Effector memory CD8-positive, alpha-beta T cell (primary cell): Measurements from ENCODE around the gene EVC.

Source experiments
- ATAC-seq: fragments of 150-1000 bp; cut with Tn5 transposase; replicated peaks from 2 replicates; pipeline ENCODE4 v1.10.0; 2021; ENCODE audit warnings: mild to moderate bottlenecking, moderate library complexity
- DNase-seq, 3 experiments: peaks; one replicate each; pipeline ENCODE4 v3.0.0; 2021
- H3K27ac Mint-ChIP-seq, 2 donors: one replicate each; pipeline ENCODE4 v1.8.0; 2022; ENCODE audit warnings: mild to moderate bottlenecking in 2 of 2, mixed read lengths in 2 of 2, moderate library complexity in 2 of 2
- H3K27me3 Mint-ChIP-seq, 2 donors: one replicate each; pipeline ENCODE4 v1.8.0; 2022; ENCODE audit warnings: mixed read lengths in 2 of 2
- H3K36me3 Mint-ChIP-seq: one replicate; pipeline ENCODE4 v1.8.0; 2022; ENCODE audit warnings: mild to moderate bottlenecking, moderate library complexity, mixed read lengths; ENCODE audit not compliant: insufficient read depth
- H3K4me1 Mint-ChIP-seq, 2 donors: one replicate each; pipeline ENCODE4 v1.8.0; 2022; ENCODE audit warnings: low read depth in 2 of 2, mixed read lengths in 2 of 2
- H3K4me3 Mint-ChIP-seq, 2 donors: one replicate each; pipeline ENCODE4 v1.8.0; 2022; ENCODE audit warnings: mild to moderate bottlenecking in 2 of 2, mixed read lengths in 2 of 2, moderate library complexity in 2 of 2
- H3K9me3 Mint-ChIP-seq, 2 donors: one replicate each; pipeline ENCODE4 v1.8.0; 2022; ENCODE audit warnings: mixed read lengths in 2 of 2
- total RNA-seq, 9 experiments: gene quantifications; one replicate each; lab custom pipeline; 2026; lab: John Stamatoyannopoulos, UW

The EVC gene
- 3.0 to 40.2 (median 13.9) reads per million in 9 experiments for total RNA-seq

- H3K27me3 Mint-ChIP-seq, result peaks cover 41 to 57% of the 10 kb centered on the region in 2 donors
- ATAC-seq (peak; percentile 64), DNase-seq (peak in 1 of 3 experiments; percentile 6)
- H3K4me1 Mint-ChIP-seq, result peaks cover 15% of the 10 kb centered on the region in 2 donors
- peak within 1 kb of the TSS; percentile 84 to 86 for H3K4me3 Mint-ChIP-seq
- peaks cover 3% of the 10 kb centered on the region for H3K36me3 Mint-ChIP-seq
- no peaks in the 10 kb centered on the region for H3K9me3 Mint-ChIP-seq
- H3K27ac Mint-ChIP-seq, result peak within 1 kb of the TSS in 1 of 2 donors; percentile 23
Observed at GRCh38 chr4:5710961-5711478, at the start of gene EVC. Gene EVC (plus strand): TSS chr4:5711201. CDS start chr4:5711381, 180 bp downstream.

GRCh38 chr4:5661237-5661636 is 49.8 kb upstream of the EVC start:
- H3K27ac Mint-ChIP-seq, result no peak overlapping the region
- H3K36me3 Mint-ChIP-seq, result peaks cover 2% of the 10 kb centered on the region
- H3K9me3 Mint-ChIP-seq, result no peaks in the 10 kb centered on the region
- H3K27me3 Mint-ChIP-seq, result no peaks in the 10 kb centered on the region
- ATAC-seq, result no peak
- H3K4me3 Mint-ChIP-seq, result no peak overlapping the region
- H3K4me1 Mint-ChIP-seq, result no peaks in the 10 kb centered on the region
- no peak for DNase-seq

GRCh38 chr4:5662555-5662954 is 48.4 kb upstream of the EVC start:
- Mint-ChIP-seq H3K4me3 (no peak overlapping the region), H3K27ac (no peak overlapping the region), H3K36me3 (peaks cover 2% of the 10 kb centered on the region), H3K27me3 (no peaks in the 10 kb centered on the region), H3K4me1 (no peaks in the 10 kb centered on the region), H3K9me3 (peaks cover 0 to 2% of the 10 kb centered on the region in 2 donors)
- ATAC-seq (no peak), DNase-seq (no peak)

- H3K4me1 Mint-ChIP-seq, result no peaks in the 10 kb centered on the region
- no peak for DNase-seq
- no peak overlapping the region for H3K27ac Mint-ChIP-seq
- no peak overlapping the region for H3K4me3 Mint-ChIP-seq
- ATAC-seq, result no peak
- no peaks in the 10 kb centered on the region for H3K27me3 Mint-ChIP-seq
- peaks cover 0 to 2% of the 10 kb centered on the region in 2 donors for H3K9me3 Mint-ChIP-seq
- H3K36me3 Mint-ChIP-seq, result peaks cover 2% of the 10 kb centered on the region
Observed at GRCh38 chr4:5664778-5665177, 46.2 kb upstream of the EVC start.

- no peak for ATAC-seq
- Mint-ChIP-seq H3K27me3 (no peaks in the 10 kb centered on the region), H3K4me1 (no peaks in the 10 kb centered on the region), H3K9me3 (peaks cover 0 to 2% of the 10 kb centered on the region in 2 donors), H3K4me3 (no peak overlapping the region), H3K36me3 (no peaks in the 10 kb centered on the region), H3K27ac (no peak overlapping the region)
- no peak for DNase-seq
Observed at GRCh38 chr4:5666741-5667140, 44.3 kb upstream of the EVC start.

- no peaks in the 10 kb centered on the region for H3K27me3 Mint-ChIP-seq
- DNase-seq (no peak), ATAC-seq (no peak)
- H3K27ac Mint-ChIP-seq, result no peak overlapping the region
- no peaks in the 10 kb centered on the region for H3K9me3 Mint-ChIP-seq
- H3K4me1 Mint-ChIP-seq, result no peaks in the 10 kb centered on the region
- no peak overlapping the region for H3K4me3 Mint-ChIP-seq
- no peaks in the 10 kb centered on the region for H3K36me3 Mint-ChIP-seq
Observed at GRCh38 chr4:5676763-5677162, 34.2 kb upstream of the EVC start.

GRCh38 chr4:5678977-5679376 is 32.0 kb upstream of the EVC start:
- DNase-seq (no peak), ATAC-seq (no peak)
- no peaks in the 10 kb centered on the region for H3K27me3 Mint-ChIP-seq
- no peaks in the 10 kb centered on the region for H3K9me3 Mint-ChIP-seq
- H3K36me3 Mint-ChIP-seq, result no peaks in the 10 kb centered on the region
- H3K4me1 Mint-ChIP-seq, result no peaks in the 10 kb centered on the region
- no peak overlapping the region for H3K4me3 Mint-ChIP-seq
- H3K27ac Mint-ChIP-seq, result no peak overlapping the region

- Mint-ChIP-seq H3K27ac (no peak overlapping the region), H3K27me3 (no peaks in the 10 kb centered on the region)
- ATAC-seq, result no peak
Observed at GRCh38 chr4:5683566-5683965, 27.4 kb upstream of the EVC start.

GRCh38 chr4:5685296-5685695 is 25.7 kb upstream of the EVC start:
- no peaks in the 10 kb centered on the region for H3K4me1 Mint-ChIP-seq
- no peak overlapping the region for H3K4me3 Mint-ChIP-seq
- ATAC-seq (no peak), DNase-seq (no peak)
- no peak overlapping the region for H3K27ac Mint-ChIP-seq
- no peaks in the 10 kb centered on the region for H3K27me3 Mint-ChIP-seq
- peaks cover 7% of the 10 kb centered on the region for H3K36me3 Mint-ChIP-seq
- no peaks in the 10 kb centered on the region for H3K9me3 Mint-ChIP-seq

More at GRCh38 chr4:5683566-5683965, 27.4 kb upstream of the EVC start:
- no peaks in the 10 kb centered on the region for H3K9me3 Mint-ChIP-seq
- H3K4me3 Mint-ChIP-seq, result no peak overlapping the region
- DNase-seq, result no peak
- no peaks in the 10 kb centered on the region for H3K4me1 Mint-ChIP-seq
- peaks cover 7% of the 10 kb centered on the region for H3K36me3 Mint-ChIP-seq

- ATAC-seq (no peak), DNase-seq (no peak)
- Mint-ChIP-seq H3K27me3 (no peaks in the 10 kb centered on the region), H3K27ac (no peak overlapping the region), H3K4me3 (no peak overlapping the region), H3K9me3 (no peaks in the 10 kb centered on the region), H3K36me3 (peaks cover 7% of the 10 kb centered on the region), H3K4me1 (no peaks in the 10 kb centered on the region)
Observed at GRCh38 chr4:5686338-5686737, 24.7 kb upstream of the EVC start.

GRCh38 chr4:5689065-5689464 is 21.9 kb upstream of the EVC start:
- ATAC-seq (no peak), DNase-seq (no peak)
- no peaks in the 10 kb centered on the region for H3K27me3 Mint-ChIP-seq
- no peak overlapping the region for H3K27ac Mint-ChIP-seq
- no peaks in the 10 kb centered on the region for H3K4me1 Mint-ChIP-seq
- H3K9me3 Mint-ChIP-seq, result no peaks in the 10 kb centered on the region
- no peak overlapping the region for H3K4me3 Mint-ChIP-seq
- H3K36me3 Mint-ChIP-seq, result peaks cover 7% of the 10 kb centered on the region

- no peak overlapping the region for H3K27ac Mint-ChIP-seq
- H3K27me3 Mint-ChIP-seq, result no peaks in the 10 kb centered on the region
- no peak overlapping the region for H3K4me3 Mint-ChIP-seq
Observed at GRCh38 chr4:5691491-5692132, 19.4 kb upstream of the EVC start.

GRCh38 chr4:5693871-5694270 is 17.1 kb upstream of the EVC start:
- Mint-ChIP-seq H3K4me1 (no peaks in the 10 kb centered on the region), H3K4me3 (no peak overlapping the region), H3K9me3 (no peaks in the 10 kb centered on the region), H3K36me3 (no peaks in the 10 kb centered on the region), H3K27me3 (no peaks in the 10 kb centered on the region), H3K27ac (no peak overlapping the region)
- no peak for DNase-seq
- ATAC-seq, result no peak

More at GRCh38 chr4:5691491-5692132, 19.4 kb upstream of the EVC start:
- ATAC-seq (no peak), DNase-seq (no peak)
- H3K36me3 Mint-ChIP-seq, result peaks cover 3% of the 10 kb centered on the region
- H3K9me3 Mint-ChIP-seq, result no peaks in the 10 kb centered on the region
- H3K4me1 Mint-ChIP-seq, result no peaks in the 10 kb centered on the region

GRCh38 chr4:5696341-5696740 is 14.7 kb upstream of the EVC start:
- H3K27me3 Mint-ChIP-seq, result peaks cover 0 to 3% of the 10 kb centered on the region in 2 donors
- no peaks in the 10 kb centered on the region for H3K4me1 Mint-ChIP-seq
- no peak for ATAC-seq
- no peaks in the 10 kb centered on the region for H3K36me3 Mint-ChIP-seq
- no peak for DNase-seq
- no peak overlapping the region for H3K4me3 Mint-ChIP-seq
- H3K9me3 Mint-ChIP-seq, result no peaks in the 10 kb centered on the region
- H3K27ac Mint-ChIP-seq, result no peak overlapping the region
